ENCODE measurements around the gene KCNMA1.
A peak's percentile ranks its signal among the peaks of the same experiment; 100 is the strongest.
"Not testable (repeated sequence)": the region's sequence is repeated elsewhere in the genome, so short reads cannot be mapped to it uniquely, and the experiment has no call there.

KCNMA1 gene

DNA sequence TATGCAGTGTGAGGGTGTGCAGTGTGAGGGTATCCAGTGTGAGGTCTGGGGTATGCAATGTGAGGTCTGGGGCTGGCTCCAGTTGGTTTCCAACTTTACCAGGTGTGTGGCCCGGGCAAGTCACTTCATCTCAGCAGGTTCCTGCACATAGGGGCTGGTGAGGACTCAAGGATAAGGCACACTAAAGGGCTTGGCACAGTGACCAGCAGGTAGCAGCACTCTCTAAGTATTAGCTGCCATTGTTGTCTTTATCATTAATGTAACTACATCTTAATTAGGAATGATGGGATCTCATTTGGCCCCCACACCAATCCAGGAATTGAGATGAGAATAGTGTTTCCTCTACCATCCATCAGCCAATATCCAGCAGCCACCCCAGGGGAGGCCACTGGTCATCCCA is 117.3 kb downstream of the KCNMA1 start:
- Histone ChIP-seq H3K9ac (ENCODE audit: low read length) (no peak overlapping the region), H3K4me3 (ENCODE audit: low read length) (no peak overlapping the region), H3K4me1 (ENCODE audit: control insufficient read depth, insufficient read depth, low read length) (peaks cover 6% of the 10 kb centered on the region), H3K36me3 (ENCODE audit: control insufficient read depth, insufficient read depth, low read length) (no peaks in the 10 kb centered on the region), H3K27me3 (ENCODE audit: control insufficient read depth, insufficient read depth, low read length) (no peaks in the 10 kb centered on the region), H3K27ac (ENCODE audit: low read depth, low read length) (no peak overlapping the region)

DNA sequence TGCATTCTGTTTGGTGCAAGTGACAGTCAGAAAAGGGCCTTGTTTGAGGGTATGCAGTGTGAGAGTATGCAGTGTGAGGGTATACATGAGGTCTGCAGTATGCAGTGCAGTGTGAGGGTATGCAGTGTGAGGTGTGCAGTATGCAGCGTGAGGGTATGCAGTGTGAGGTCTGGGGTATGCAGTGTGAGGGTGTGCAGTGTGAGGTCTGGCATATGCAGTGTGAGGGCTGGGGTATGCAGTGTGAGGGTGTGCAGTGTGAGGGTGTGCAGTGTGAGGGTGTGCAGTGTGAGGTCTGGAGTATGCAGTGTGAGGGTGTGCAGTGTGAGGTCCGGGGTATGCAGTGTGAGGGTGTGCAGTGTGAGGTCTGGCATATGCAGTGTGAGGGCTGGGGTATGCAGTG is 117.8 kb downstream of the KCNMA1 start:
- not testable (repeated sequence) for H3K9ac ChIP-seq (ENCODE audit: low read length); H3K27ac ChIP-seq (ENCODE audit: low read depth, low read length); H3K4me1 ChIP-seq (ENCODE audit: control insufficient read depth, insufficient read depth, low read length); H3K4me3 ChIP-seq (ENCODE audit: low read length); H3K36me3 ChIP-seq (ENCODE audit: control insufficient read depth, insufficient read depth, low read length); H3K27me3 ChIP-seq (ENCODE audit: control insufficient read depth, insufficient read depth, low read length)

DNA sequence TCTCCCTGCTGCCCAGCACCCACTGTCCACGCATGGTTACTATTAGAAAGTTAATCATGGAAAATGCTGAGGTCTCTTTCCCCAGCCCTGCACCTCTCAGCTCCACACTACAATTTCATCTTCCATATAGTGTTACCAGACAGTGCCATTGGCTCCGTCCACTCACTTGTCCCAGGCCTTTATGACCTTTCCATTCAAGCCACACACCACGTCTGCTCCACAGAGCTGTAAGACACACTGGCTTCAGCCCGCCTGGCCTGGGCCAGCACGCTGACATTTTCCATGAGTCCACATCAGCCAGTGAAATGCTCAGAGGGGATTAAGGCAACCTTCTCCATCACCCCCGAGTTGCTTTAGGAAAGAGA is 118.7 kb downstream of the KCNMA1 start:
- no peaks in the 10 kb centered on the region for H3K36me3 ChIP-seq (ENCODE audit: control insufficient read depth, insufficient read depth, low read length)
- no peak overlapping the region for H3K27ac ChIP-seq (ENCODE audit: low read depth, low read length)
- H3K4me1 ChIP-seq (ENCODE audit: control insufficient read depth, insufficient read depth, low read length), result peaks cover 8% of the 10 kb centered on the region
- no peak overlapping the region for H3K4me3 ChIP-seq (ENCODE audit: low read length)
- no peak overlapping the region for H3K9ac ChIP-seq (ENCODE audit: low read length)
- H3K27me3 ChIP-seq (ENCODE audit: control insufficient read depth, insufficient read depth, low read length), result no peaks in the 10 kb centered on the region

DNA sequence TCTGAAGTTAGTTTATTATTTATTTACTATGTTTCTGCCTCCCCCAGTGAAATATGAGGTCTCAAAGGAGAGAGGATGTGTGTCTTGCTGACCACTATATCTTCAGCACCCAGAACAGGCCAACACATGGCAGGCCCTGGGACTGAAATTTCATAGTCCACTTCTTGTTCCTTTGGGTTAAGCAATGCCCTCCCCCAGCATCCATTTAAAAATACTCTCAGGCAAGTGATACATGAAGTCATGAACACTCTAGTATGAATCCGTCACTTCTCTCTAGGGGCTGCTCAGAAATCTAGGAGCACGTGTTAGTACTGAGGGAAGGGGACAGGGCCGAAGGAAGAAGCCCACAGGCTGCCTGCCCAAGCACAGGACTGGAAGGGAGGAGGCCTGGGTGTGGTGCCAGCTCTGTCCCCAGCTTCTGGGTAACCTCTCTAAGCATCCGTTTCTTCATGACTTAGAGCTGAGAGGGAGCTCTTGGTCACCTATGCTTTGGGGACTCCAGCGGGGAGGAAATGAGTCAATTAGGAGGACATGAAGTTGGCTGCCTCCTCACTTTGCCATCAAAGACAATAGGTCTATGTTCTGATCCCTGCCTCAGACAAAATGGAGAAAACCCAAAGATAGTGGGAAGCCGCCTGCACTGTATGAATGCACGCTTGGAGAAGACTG is 119.2 kb downstream of the KCNMA1 start:
- Histone ChIP-seq H3K4me3 (ENCODE audit: low read length) (no peak overlapping the region), H3K27ac (ENCODE audit: low read depth, low read length) (no peak overlapping the region), H3K27me3 (ENCODE audit: control insufficient read depth, insufficient read depth, low read length) (no peaks in the 10 kb centered on the region), H3K4me1 (ENCODE audit: control insufficient read depth, insufficient read depth, low read length) (peaks cover 13% of the 10 kb centered on the region), H3K36me3 (ENCODE audit: control insufficient read depth, insufficient read depth, low read length) (no peaks in the 10 kb centered on the region), H3K9ac (ENCODE audit: low read length) (no peak overlapping the region)

DNA sequence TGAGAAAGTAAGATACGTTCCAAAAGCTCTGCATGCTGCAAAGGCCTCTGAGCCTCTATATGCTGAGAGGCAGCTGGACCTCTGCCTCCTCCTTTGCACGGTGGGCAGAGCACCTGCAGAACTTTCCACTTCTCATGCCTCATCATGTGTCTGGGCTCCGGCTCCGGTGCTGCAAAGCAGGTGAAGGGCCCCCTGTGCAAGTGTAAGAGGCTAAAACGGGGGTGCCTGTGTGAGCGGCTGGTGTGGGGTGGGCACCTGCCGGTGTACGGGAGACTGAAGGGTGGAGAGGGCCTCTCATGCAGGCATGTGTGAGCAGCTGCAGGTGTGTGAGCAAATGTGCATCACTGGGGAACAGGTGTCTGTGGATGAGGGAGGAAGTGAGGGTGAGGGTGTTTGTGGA is 121.0 kb downstream of the KCNMA1 start:
- Histone ChIP-seq H3K4me3 (ENCODE audit: low read length) (no peak overlapping the region), H3K36me3 (ENCODE audit: control insufficient read depth, insufficient read depth, low read length) (no peaks in the 10 kb centered on the region), H3K9ac (ENCODE audit: low read length) (no peak overlapping the region), H3K27me3 (ENCODE audit: control insufficient read depth, insufficient read depth, low read length) (no peaks in the 10 kb centered on the region), H3K4me1 (ENCODE audit: control insufficient read depth, insufficient read depth, low read length) (peaks cover 25% of the 10 kb centered on the region), H3K27ac (ENCODE audit: low read depth, low read length) (no peak overlapping the region)

DNA sequence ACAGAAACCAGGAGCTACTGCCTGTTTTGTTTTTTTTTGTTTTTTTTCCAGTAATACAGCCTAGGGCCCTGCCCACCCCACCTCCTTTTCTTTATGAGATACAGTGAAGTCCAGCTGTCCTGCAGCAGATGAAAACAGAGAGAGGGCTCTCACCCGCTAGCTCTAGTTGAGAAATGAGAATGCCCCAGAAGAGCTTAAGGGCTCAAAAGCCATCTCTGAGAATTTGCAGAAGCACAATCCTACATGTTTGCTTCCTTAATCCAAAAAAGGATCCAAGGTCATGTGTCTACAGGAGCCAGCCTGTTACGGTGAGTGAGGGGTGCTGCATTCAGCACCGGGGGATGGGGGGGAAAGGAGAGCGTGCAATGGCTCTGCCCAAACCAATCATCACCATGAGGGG is 122.7 kb downstream of the KCNMA1 start:
- Histone ChIP-seq H3K4me3 (ENCODE audit: low read length) (no peak overlapping the region), H3K36me3 (ENCODE audit: control insufficient read depth, insufficient read depth, low read length) (no peaks in the 10 kb centered on the region), H3K27ac (ENCODE audit: low read depth, low read length) (peak overlapping the region; percentile 9), H3K27me3 (ENCODE audit: control insufficient read depth, insufficient read depth, low read length) (no peaks in the 10 kb centered on the region), H3K4me1 (ENCODE audit: control insufficient read depth, insufficient read depth, low read length) (peaks cover 30% of the 10 kb centered on the region), H3K9ac (ENCODE audit: low read length) (no peak overlapping the region)

DNA sequence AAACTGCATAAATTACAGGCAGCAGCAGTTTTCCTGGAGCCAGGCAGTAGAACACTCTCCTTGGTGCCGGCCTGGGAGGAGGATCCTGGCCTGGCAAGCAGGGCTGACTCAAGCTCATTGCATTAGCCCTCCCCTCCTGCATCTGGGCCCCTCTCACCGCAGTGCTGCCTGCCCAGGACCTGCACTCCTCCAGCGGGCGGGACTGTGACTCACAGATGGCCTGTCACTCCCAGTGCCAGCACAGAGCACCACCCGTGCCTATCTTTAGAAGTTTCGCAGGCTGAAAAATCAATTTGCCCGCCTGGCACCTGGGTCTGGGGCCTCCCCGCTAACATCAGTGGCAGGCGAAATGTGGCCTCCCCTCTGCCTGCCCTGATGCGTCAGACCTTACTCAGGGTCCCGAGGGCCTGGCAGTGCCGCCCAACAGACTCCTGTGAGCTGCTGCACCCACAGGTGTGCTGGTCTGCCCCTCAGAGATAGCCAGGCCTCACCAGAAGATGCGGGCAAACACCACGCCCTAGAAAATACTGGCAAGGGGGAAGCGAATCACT is 123.8 kb downstream of the KCNMA1 start:
- Histone ChIP-seq H3K4me1 (ENCODE audit: control insufficient read depth, insufficient read depth, low read length) (peaks cover 32% of the 10 kb centered on the region), H3K4me3 (ENCODE audit: low read length) (no peak overlapping the region), H3K27ac (ENCODE audit: low read depth, low read length) (peak overlapping the region; percentile 75), H3K9ac (ENCODE audit: low read length) (no peak overlapping the region), H3K27me3 (ENCODE audit: control insufficient read depth, insufficient read depth, low read length) (no peaks in the 10 kb centered on the region), H3K36me3 (ENCODE audit: control insufficient read depth, insufficient read depth, low read length) (no peaks in the 10 kb centered on the region)

DNA sequence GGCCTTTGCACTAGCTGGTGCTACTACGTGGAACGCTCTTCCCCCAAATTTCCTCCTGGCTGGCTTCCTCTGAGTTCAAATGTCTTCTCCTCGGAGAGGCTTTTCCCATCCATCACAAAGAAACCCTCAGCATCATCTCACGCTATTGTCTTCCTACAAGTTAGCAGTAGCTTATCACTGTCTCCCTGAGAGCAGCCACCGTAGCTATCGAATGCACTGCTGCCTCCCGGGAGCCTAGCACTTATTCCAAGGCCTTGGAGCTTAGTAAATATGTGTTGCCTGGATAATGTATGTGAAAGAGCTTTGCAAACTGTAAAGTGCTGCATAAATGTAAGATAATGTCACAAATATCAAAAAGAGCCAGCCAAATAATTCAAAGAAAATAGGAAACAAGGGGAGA is 124.4 kb downstream of the KCNMA1 start:
- Histone ChIP-seq H3K27ac (ENCODE audit: low read depth, low read length) (peak overlapping the region; percentile 75), H3K4me3 (ENCODE audit: low read length) (no peak overlapping the region), H3K27me3 (ENCODE audit: control insufficient read depth, insufficient read depth, low read length) (no peaks in the 10 kb centered on the region), H3K4me1 (ENCODE audit: control insufficient read depth, insufficient read depth, low read length) (peaks cover 32% of the 10 kb centered on the region), H3K9ac (ENCODE audit: low read length) (no peak overlapping the region), H3K36me3 (ENCODE audit: control insufficient read depth, insufficient read depth, low read length) (no peaks in the 10 kb centered on the region)

DNA sequence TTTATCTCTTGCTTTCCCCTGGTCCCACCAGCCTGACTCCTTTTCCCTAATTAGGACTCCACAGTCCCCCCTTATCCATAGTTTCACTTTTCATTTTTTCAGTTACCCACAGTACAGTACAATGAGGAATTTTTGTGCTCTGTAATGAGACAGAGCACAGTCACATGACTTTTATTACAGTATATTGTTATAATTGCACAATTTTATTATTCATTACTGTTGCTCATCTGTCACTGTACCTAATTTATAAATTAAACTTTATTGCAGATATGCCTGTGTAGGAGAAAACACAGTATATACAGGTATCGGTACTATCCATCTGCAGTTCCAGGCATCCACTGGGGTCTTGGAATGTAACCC is 125.4 kb downstream of the KCNMA1 start:
- Histone ChIP-seq H3K4me3 (ENCODE audit: low read length) (no peak overlapping the region), H3K27me3 (ENCODE audit: control insufficient read depth, insufficient read depth, low read length) (no peaks in the 10 kb centered on the region), H3K9ac (ENCODE audit: low read length) (no peak overlapping the region), H3K36me3 (ENCODE audit: control insufficient read depth, insufficient read depth, low read length) (no peaks in the 10 kb centered on the region), H3K4me1 (ENCODE audit: control insufficient read depth, insufficient read depth, low read length) (peaks cover 32% of the 10 kb centered on the region), H3K27ac (ENCODE audit: low read depth, low read length) (peak overlapping the region; percentile 75)

DNA sequence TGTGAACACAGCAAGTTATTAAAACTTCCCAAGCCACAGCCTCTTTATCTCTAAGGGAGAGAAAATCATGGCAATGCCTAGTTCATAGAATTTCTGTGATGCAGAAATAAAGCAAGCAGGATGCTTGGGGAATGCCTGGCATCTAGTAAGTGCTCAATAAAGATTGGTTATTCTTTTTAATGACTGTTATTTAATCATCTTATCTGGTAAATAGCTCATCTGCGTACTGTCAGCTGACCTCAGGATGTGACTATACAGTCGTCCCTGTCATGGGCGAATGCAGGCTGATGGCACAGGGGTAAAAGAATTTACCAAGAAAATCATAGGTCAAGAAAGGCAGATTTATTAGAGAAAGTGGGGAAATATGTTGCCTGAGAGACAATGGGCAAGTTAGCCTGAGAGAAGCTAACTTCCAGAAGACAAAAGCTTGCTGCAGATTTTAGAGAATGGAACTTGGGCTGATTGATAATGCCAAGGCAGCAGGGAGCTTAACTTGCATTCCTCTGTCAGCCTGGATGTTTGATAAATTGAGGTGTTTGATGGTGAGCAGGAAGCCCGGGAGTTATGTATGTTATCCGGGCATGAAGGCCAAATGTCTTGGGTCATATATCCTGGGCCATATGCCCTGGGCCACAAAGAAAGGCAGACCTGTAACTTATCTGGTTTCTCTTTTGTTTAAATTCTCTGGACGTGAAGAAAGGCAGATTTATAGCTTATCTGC is 126.0 kb downstream of the KCNMA1 start:
- no peak overlapping the region for H3K9ac ChIP-seq (ENCODE audit: low read length)
- no peak overlapping the region for H3K4me3 ChIP-seq (ENCODE audit: low read length)
- H3K4me1 ChIP-seq (ENCODE audit: control insufficient read depth, insufficient read depth, low read length), result peaks cover 32% of the 10 kb centered on the region
- peak overlapping the region; percentile 75 for H3K27ac ChIP-seq (ENCODE audit: low read depth, low read length)
- H3K27me3 ChIP-seq (ENCODE audit: control insufficient read depth, insufficient read depth, low read length), result no peaks in the 10 kb centered on the region
- H3K36me3 ChIP-seq (ENCODE audit: control insufficient read depth, insufficient read depth, low read length), result no peaks in the 10 kb centered on the region

DNA sequence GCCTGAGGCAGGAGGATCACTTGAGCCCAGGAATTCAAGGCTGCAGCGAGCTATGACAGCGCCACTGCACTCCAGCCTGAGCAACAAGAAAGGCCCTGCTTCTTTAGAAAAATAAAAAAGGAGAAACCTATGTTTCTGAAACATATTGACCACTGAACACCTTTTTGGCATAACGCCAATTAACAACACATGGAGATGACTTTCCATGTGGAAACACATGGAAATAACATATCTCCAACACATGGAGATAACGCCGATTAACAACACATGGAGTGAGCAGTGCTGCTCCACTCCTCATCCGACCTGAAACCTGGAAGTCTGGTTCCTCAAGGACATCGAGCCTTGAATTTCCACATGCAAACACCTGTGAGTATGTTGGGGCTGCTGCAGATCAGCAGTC is 126.9 kb downstream of the KCNMA1 start:
- no peak overlapping the region for H3K4me3 ChIP-seq (ENCODE audit: low read length)
- peaks cover 32% of the 10 kb centered on the region for H3K4me1 ChIP-seq (ENCODE audit: control insufficient read depth, insufficient read depth, low read length)
- no peak overlapping the region for H3K9ac ChIP-seq (ENCODE audit: low read length)
- H3K36me3 ChIP-seq (ENCODE audit: control insufficient read depth, insufficient read depth, low read length), result no peaks in the 10 kb centered on the region
- H3K27me3 ChIP-seq (ENCODE audit: control insufficient read depth, insufficient read depth, low read length), result no peaks in the 10 kb centered on the region
- no peak overlapping the region for H3K27ac ChIP-seq (ENCODE audit: low read depth, low read length)

DNA sequence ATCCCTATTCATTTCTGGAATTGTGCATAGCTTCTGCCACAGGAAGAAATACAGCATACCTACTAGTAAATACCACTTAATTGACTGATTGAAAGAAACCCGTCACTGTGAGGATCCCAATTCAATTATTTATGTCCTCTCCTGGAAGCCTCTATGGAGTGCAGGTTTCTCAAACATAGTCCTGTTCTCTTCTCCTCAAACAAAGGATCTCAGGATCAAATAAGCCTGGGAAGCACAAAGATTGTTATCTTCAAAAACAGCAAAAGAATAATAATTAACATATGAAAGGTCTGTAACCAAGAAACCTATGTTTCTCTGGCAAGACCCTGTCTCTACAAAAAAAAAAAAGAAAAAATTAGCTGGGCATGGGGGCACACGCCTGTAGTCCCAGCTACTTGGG is 127.3 kb downstream of the KCNMA1 start:
- Histone ChIP-seq H3K4me3 (ENCODE audit: low read length) (no peak overlapping the region), H3K27me3 (ENCODE audit: control insufficient read depth, insufficient read depth, low read length) (no peaks in the 10 kb centered on the region), H3K4me1 (ENCODE audit: control insufficient read depth, insufficient read depth, low read length) (peaks cover 32% of the 10 kb centered on the region), H3K27ac (ENCODE audit: low read depth, low read length) (no peak overlapping the region), H3K9ac (ENCODE audit: low read length) (no peak overlapping the region), H3K36me3 (ENCODE audit: control insufficient read depth, insufficient read depth, low read length) (no peaks in the 10 kb centered on the region)

DNA sequence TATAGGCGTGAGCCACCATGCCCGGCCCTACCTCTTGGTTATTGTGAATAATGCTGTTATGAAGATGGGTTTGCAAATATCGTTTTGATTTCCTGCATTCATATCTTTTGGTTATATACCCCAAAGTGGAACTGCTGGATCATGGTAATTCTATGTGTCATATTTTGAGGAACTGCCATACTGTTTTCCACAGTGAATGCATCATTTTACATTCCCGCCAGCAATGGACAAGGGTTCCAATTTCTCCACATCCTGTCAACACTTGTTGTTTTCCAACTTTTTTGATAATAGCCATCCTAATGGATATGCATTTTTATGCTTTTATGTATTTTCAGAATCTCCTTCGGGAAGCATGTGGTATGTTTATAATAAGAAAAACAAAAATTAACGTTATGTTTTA is 128.2 kb downstream of the KCNMA1 start:
- no peaks in the 10 kb centered on the region for H3K27me3 ChIP-seq (ENCODE audit: control insufficient read depth, insufficient read depth, low read length)
- H3K36me3 ChIP-seq (ENCODE audit: control insufficient read depth, insufficient read depth, low read length), result no peaks in the 10 kb centered on the region
- peaks cover 32% of the 10 kb centered on the region for H3K4me1 ChIP-seq (ENCODE audit: control insufficient read depth, insufficient read depth, low read length)
- no peak overlapping the region for H3K4me3 ChIP-seq (ENCODE audit: low read length)
- H3K27ac ChIP-seq (ENCODE audit: low read depth, low read length), result no peak overlapping the region
- H3K9ac ChIP-seq (ENCODE audit: low read length), result no peak overlapping the region

All from rectal smooth muscle tissue (tissue), 1 donor.